ENCODE data around the gene AGRN. TPM values are rescaled to one million over a fixed set of nuclear protein-coding genes. Genes with fewer than 3 reads are reported as not detected.

The AGRN gene
- total RNA-seq, 2 experiments from 2014 or later, result 22.7 to 24.4 TPM

DNA sequence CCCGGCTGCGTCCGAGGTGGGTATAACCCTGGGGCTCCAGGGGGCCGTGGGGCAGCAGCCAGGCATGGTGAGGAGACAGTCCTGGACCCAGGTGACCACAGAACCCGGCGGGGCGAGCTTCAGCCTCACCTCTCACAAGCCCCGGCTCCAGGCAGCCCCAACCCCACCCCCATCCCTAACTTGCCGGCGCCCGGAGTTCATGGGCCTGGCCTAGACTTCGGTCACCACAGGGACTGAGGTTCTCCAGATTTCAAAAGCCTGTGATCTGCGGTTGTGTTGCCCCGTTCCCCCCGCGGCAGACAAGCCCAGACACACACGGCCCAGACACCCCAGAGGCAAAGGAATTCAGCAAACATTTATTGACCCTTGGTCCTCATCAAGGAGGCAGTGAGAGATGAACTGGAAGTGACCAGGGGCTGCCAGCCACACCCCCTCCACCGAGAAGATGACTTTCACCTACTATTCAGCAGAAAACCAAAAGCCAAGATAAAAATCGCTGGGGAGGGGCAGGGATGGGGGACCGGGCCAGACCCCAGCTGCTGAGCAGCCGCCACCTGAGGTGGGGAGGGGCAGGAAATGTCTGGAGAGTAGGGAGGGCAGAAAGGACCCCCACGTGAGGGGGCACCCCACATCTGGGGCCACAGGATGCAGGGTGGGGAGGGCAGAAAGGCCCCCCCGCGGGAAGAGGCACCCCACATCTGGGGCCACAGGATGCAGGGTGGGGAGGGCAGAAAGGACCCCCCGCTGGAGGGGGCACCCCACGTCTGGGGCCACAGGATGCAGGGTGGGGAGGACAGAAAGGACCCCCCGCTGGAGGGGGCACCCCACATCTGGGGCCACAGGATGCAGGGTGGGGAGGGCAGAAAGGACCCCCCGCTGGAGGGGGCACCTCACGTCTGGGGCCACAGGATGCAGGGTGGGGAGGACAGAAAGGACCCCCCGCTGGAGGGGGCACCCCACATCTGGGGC is 24.0 kb upstream of the AGRN start:
- H3K36me3 Mint-ChIP-seq (ENCODE audit: low read depth), result peaks cover 1% of the 10 kb centered on the region
- H3K9me3 Mint-ChIP-seq (ENCODE audit: low read depth), result peaks cover 9% of the 10 kb centered on the region
- peaks cover 30% of the 10 kb centered on the region for H3K4me1 Mint-ChIP-seq
- ATAC-seq (no peak), DNase-seq (no peak)
- H3K27me3 Mint-ChIP-seq, result peaks cover 18% of the 10 kb centered on the region
- H3K4me3 Mint-ChIP-seq, result no peak overlapping the region
- H3K27ac Mint-ChIP-seq, result no peak overlapping the region
- CTCF ChIA-PET, result no interaction called here
- intact Hi-C loops (cut with DNase I, micrococcal nuclease), result no loop called here
- POLR2A ChIA-PET, result no interaction called here

- Mint-ChIP-seq H3K9me3 (ENCODE audit: low read depth) (peaks cover 7% of the 10 kb centered on the region), H3K27me3 (peaks cover 15% of the 10 kb centered on the region), H3K4me1 (peaks cover 19% of the 10 kb centered on the region), H3K4me3 (no peak overlapping the region), H3K27ac (no peak overlapping the region), H3K36me3 (ENCODE audit: low read depth) (peaks cover 1% of the 10 kb centered on the region)
- ChIA-PET POLR2A (interaction anchor here (0.5 kb wide), 1 partner anchor 366 kb away, joined by 6 read pairs; no protein-coding TSS in a partner anchor), CTCF (interaction anchor here (0.8 to 1.3 kb wide), 5 partner anchors 13 to 24 kb away, joined by 3 to 5 read pairs (median 4); partner anchors contain the start of gene PERM1)
- no peak for ATAC-seq
- DNase-seq, result no peak
- intact Hi-C loops (cut with DNase I, micrococcal nuclease), result no loop called here
Measured at GRCh38 chr1:996851-997712, 22.8 kb upstream of the AGRN start.

GRCh38 chr1:997713-997992 is 22.3 kb upstream of the AGRN start:
- Mint-ChIP-seq H3K4me3 (no peak overlapping the region), H3K36me3 (ENCODE audit: low read depth) (peaks cover 1% of the 10 kb centered on the region), H3K27me3 (peaks cover 15% of the 10 kb centered on the region), H3K4me1 (peaks cover 14% of the 10 kb centered on the region), H3K9me3 (ENCODE audit: low read depth) (peaks cover 3% of the 10 kb centered on the region), H3K27ac (no peak overlapping the region)
- ChIA-PET CTCF (interaction anchor here (0.9 to 1.3 kb wide), 4 partner anchors 13 to 24 kb away, joined by 4 to 5 read pairs (median 4); partner anchors contain the start of gene PERM1), POLR2A (interaction anchor here (0.5 kb wide), 1 partner anchor 365 kb away, joined by 6 read pairs; no protein-coding TSS in a partner anchor)
- no peak for ATAC-seq
- intact Hi-C loops (cut with DNase I, micrococcal nuclease), result no loop called here
- no peak for DNase-seq

GRCh38 chr1:997993-998744 is 21.8 kb upstream of the AGRN start:
- Mint-ChIP-seq H3K9me3 (ENCODE audit: low read depth) (no peaks in the 10 kb centered on the region), H3K27me3 (peaks cover 15% of the 10 kb centered on the region), H3K36me3 (ENCODE audit: low read depth) (peaks cover 1% of the 10 kb centered on the region), H3K27ac (no peak overlapping the region), H3K4me3 (no peak overlapping the region), H3K4me1 (peaks cover 10% of the 10 kb centered on the region)
- ATAC-seq, result no peak
- POLR2A ChIA-PET, result no interaction called here
- CTCF ChIA-PET, result interaction anchor here (1.1 to 1.3 kb wide), 3 partner anchors 14 to 17 kb away, joined by 4 to 5 read pairs (median 5); partner anchors contain the start of gene PERM1
- DNase-seq, result no peak
- intact Hi-C loops (cut with DNase I, micrococcal nuclease), result no loop called here

GRCh38 chr1:998745-998994 is 21.2 kb upstream of the AGRN start:
- ChIA-PET CTCF (no interaction called here), POLR2A (no interaction called here)
- intact Hi-C loops (cut with DNase I, micrococcal nuclease), result no loop called here
- ATAC-seq (no peak), DNase-seq (no peak)
- no peak overlapping the region for H3K27ac Mint-ChIP-seq
- no peak overlapping the region for H3K4me3 Mint-ChIP-seq
- H3K36me3 Mint-ChIP-seq (ENCODE audit: low read depth), result peaks cover 1% of the 10 kb centered on the region
- H3K9me3 Mint-ChIP-seq (ENCODE audit: low read depth), result no peaks in the 10 kb centered on the region
- peaks cover 10% of the 10 kb centered on the region for H3K4me1 Mint-ChIP-seq
- peaks cover 15% of the 10 kb centered on the region for H3K27me3 Mint-ChIP-seq

DNA sequence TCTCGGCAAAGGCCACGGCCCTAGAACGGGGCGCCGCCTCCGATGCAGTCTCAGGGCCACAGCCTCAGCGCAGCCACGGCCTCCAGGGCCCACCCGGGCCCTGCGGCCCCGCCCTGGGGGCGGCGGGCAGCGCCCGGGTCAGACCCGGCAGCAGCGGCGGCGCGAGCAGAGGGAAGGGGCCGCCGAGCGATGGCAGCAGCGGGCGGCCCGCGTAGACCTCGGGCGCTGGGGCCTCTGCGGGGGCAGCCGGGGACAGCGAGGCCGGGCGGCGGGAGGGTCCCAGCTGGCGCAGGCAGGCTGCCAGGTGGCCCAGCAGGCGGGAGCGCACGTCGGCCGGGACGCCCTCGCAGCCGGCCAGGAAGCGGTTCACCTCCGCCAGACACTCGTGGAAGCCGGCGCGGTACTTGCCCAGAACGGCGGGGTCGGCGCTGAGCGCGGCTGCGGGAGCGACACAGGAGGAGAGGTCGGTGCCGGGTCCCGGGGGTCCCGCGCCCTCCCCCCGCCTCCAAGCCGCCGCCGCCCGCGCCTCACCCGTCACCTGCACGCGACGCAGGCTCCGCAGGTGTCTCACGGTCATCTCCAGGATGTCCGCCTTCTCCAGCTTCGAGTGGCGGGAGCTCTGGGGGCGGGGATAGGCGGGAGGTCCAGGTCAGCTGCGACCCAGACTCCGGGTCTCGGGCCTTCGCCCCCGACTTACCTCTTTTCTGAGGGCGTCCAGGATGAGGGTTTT is 20.8 kb upstream of the AGRN start:
- H3K27ac Mint-ChIP-seq, result no peak overlapping the region
- H3K36me3 Mint-ChIP-seq (ENCODE audit: low read depth), result peaks cover 1% of the 10 kb centered on the region
- intact Hi-C loops (cut with DNase I, micrococcal nuclease), result no loop called here
- H3K4me3 Mint-ChIP-seq, result no peak overlapping the region
- DNase-seq (peak; percentile 48), ATAC-seq (no peak)
- H3K4me1 Mint-ChIP-seq, result peaks cover 10% of the 10 kb centered on the region
- POLR2A ChIA-PET, result no interaction called here
- CTCF ChIA-PET, result no interaction called here
- H3K27me3 Mint-ChIP-seq, result peaks cover 16% of the 10 kb centered on the region
- H3K9me3 Mint-ChIP-seq (ENCODE audit: low read depth), result no peaks in the 10 kb centered on the region

DNA sequence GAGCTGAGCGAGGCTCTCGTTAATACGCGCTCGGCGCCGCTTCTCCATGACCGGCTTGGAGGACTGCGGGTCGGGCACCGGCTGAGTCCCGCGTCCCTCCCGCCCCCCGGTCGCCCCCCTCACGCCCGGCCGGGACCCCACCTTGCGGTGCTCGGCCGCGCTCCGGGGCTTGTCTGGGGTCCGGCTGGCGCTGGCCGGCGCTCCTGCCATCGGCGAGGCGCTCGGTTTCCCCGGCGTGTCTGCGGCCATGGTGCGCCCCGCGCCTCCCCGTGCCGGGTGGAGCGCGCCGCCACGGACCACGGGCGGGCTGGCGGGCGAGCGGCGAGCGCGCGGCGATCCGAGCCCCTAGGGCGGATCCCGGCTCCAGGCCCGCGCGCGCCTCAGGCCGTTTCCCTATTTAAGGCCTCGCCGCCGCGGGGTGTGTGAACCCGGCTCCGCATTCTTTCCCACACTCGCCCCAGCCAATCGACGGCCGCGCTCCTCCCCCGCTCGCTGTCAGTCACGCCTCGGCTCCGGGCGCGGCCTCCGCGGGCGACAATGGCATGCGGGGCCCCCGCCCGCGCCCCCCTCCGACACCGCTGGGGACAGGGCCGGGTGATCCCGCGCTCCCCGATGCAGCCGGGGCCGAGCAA is 20.1 kb upstream of the AGRN start, which contains the start of gene HES4:
TSS of gene HES4 (minus strand) at position 373 of the 632 bp plus-strand sequence. CDS start at position 249, 124 bp downstream.
- intact Hi-C loops (cut with DNase I, micrococcal nuclease), result loop anchor here in 1 of 2 experiments (1.0 kb wide), 2 partner anchors 13 to 19 kb away; partner anchors contain the start of gene ISG15
- ChIA-PET CTCF (no interaction called here), POLR2A (no interaction called here)
- peak; percentile 85 for DNase-seq
- peak within 1 kb of the TSS; percentile 90 for H3K27ac Mint-ChIP-seq
- H3K4me3 Mint-ChIP-seq, result peak within 1 kb of the TSS; percentile 72
- peaks cover 14% of the 10 kb centered on the region for H3K4me1 Mint-ChIP-seq
- no peaks in the 10 kb centered on the region for H3K9me3 Mint-ChIP-seq (ENCODE audit: low read depth)
- H3K27me3 Mint-ChIP-seq, result peaks cover 22% of the 10 kb centered on the region
- peaks cover 1% of the 10 kb centered on the region for H3K36me3 Mint-ChIP-seq (ENCODE audit: low read depth)
- ATAC-seq, result peak; percentile 67

DNA sequence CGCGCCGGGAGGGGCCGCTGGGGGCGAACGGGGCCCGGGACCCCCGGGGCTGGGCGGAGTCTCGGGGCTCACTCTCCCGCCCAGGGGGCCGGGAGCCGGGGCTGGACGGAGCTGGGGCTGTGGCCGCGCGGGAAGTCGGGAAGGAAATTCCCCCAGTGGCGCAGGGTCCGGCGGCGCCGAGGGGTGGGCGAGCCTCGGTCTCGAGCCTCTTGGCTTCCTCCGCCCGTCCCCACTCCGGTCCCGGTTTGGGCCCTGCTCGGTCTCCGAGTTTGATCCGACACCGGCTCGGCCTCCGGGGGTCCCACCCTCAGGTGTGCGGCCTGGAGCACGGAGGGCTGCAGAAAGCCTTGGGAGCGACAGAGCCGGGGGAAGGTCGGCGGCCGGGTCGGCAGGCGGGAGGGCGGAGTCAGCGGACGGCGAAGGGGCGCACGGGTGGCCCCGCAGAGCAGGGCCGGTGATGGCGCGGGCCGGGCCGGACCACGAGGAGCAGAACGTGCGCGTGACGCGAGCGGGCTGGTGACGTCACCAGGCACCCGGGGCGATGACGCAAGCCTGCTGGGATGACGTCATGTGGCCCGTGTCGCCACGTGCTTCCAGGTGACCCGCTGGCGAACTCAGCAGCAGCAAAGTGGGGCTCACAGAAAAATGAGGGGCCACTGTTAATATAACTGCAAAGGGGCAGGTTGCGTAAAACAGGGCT is 19.4 kb upstream of the AGRN start:
- peak; percentile 88 for DNase-seq
- H3K9me3 Mint-ChIP-seq (ENCODE audit: low read depth), result no peaks in the 10 kb centered on the region
- H3K4me1 Mint-ChIP-seq, result peaks cover 19% of the 10 kb centered on the region
- peak overlapping the region; percentile 90 for H3K27ac Mint-ChIP-seq
- peaks cover 1% of the 10 kb centered on the region for H3K36me3 Mint-ChIP-seq (ENCODE audit: low read depth)
- peak overlapping the region; percentile 72 for H3K4me3 Mint-ChIP-seq
- CTCF ChIA-PET, result interaction anchor here (1.6 to 3.1 kb wide), 4 partner anchors 8 to 18 kb away, joined by 3 to 20 read pairs (median 11); partner anchors contain the start of gene ISG15
- peaks cover 23% of the 10 kb centered on the region for H3K27me3 Mint-ChIP-seq
- peak; percentile 18 for ATAC-seq
- POLR2A ChIA-PET, result no interaction called here
- intact Hi-C loops (cut with DNase I, micrococcal nuclease), result loop anchor here in 1 of 2 experiments (1.0 kb wide), 3 partner anchors 13 to 41 kb away; partner anchors contain the start of genes ISG15 and NOC2L

GRCh38 chr1:1001057-1001783 is 18.7 kb upstream of the AGRN start:
- Mint-ChIP-seq H3K4me1 (peaks cover 15% of the 10 kb centered on the region), H3K9me3 (ENCODE audit: low read depth) (no peaks in the 10 kb centered on the region), H3K36me3 (ENCODE audit: low read depth) (peaks cover 1% of the 10 kb centered on the region), H3K4me3 (peak overlapping the region; percentile 72), H3K27ac (peak overlapping the region; percentile 90), H3K27me3 (peaks cover 21% of the 10 kb centered on the region)
- DNase-seq, result no peak
- ATAC-seq, result no peak
- ChIA-PET POLR2A (no interaction called here), CTCF (interaction anchor here (1.0 to 3.1 kb wide), 8 partner anchors 9 to 304 kb away, joined by 3 to 20 read pairs (median 5); partner anchors contain the start of gene ISG15)
- intact Hi-C loops (cut with DNase I, micrococcal nuclease), result loop anchor here in 1 of 2 experiments (1.0 kb wide), 1 partner anchor 42 kb away; the partner anchor contains the start of gene NOC2L
